Stimulated activated naive CD8-positive, alpha-beta T cell treated with anti-CD3 and anti-CD28 coated beads, Interleukin-15, Interleukin-2, amounts not matched to agents 100 U/mL and 50 U/mL, for 24 hours (primary cell): ENCODE results near the gene KCNIP1.

ENCODE experiments used
- ATAC-seq: fragments of 150-1000 bp; cut with Tn5 transposase; one replicate; pipeline ENCODE4 v1.10.0; 2021
- DNase-seq: peaks from one replicate; pipeline ENCODE4 v3.0.0; 2021

The KCNIP1 gene

DNA sequence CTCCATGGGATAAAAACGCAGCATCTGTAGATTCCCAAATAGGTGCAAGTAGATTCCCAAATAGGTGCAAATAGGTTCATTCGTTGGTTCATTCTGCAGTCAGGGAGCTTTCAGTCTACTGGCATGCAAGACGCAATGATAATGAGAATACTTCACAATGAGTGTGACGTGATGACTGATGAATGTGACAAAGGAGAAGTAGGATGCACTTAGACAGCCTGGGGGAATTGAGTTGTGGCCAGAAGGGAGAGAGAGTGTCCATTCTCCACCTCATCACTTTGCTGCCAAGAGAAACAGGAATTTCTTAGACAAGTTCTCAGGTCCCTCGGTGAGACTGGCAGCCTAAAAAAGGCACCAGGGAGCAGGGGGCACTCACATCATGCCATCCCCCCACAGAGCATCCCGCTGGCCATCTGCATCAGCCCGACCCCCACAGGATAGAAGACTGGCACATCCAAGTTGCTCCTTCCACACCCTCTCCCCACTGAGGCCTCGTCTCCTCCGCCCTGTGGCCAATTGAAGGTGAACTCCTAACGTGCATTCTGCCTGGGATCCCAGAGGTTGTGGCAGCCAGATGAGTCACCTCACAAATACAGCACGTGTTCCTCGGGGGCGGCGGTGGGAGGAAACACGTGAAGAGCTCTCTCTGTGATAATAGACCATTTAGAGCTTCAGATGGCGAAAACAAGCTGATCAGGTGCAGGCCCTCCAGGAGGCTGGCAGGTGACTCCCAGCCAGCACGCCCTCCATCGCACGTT is 19.9 kb upstream of the KCNIP1 start:
- ATAC-seq (no peak), DNase-seq (no peak)

DNA sequence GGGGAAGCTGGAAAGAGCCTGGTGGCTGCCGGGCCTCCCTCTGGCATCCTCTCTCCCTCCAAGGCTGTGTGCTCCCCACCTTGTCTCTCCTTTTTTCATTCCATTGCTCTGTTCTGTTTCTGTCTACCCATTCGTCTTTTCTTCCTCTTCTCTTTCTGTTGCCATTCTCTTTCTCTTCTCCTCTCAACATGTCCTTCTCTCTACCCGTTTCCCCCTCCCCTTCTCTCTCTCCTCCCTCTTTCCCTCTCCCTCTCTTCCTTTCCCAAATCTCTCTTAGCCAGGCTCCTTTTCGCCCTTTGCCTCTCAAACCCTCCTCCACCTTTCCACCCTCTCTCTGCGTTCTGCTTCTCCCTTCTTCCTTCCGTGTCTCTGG is 19.4 kb upstream of the KCNIP1 start:
- no peak for ATAC-seq
- no peak for DNase-seq

DNA sequence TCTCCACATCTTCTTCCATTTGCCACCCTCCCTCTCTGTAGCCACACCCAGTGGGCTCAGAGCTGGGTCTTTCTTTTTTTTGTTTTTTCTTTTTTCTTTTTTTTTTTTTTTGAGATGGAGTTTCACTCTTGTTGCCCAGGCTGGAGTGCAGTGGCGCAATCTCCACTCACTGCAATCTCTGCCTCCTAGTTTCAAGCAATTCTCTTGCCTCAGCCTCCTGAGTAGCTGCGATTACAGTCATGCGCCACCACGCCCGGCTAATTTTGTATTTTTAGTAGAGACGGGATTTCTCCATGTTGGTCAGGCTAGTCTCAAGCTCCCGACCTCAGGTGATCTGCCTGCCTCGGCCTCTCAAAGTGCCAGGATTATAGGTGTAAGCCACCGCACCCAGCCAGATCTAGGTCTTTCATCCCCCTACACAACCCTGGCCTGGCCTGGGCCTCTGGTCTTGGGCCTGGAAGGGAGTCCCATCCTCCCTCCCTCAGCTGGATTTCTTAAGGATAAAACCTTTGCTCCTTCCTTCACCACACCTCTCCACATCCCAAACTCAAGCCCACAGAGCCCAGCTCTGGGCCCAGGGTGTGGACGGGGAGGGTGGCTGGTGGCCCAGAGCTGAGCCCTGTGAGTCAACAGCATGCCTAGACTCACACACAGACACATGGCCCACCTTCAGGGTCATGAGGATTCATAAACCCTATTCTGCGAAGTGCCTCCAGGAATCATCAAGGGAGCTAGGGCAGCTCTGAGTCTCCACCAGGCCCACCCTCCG is 18.8 kb upstream of the KCNIP1 start:
- ATAC-seq, result no peak
- no peak for DNase-seq

DNA sequence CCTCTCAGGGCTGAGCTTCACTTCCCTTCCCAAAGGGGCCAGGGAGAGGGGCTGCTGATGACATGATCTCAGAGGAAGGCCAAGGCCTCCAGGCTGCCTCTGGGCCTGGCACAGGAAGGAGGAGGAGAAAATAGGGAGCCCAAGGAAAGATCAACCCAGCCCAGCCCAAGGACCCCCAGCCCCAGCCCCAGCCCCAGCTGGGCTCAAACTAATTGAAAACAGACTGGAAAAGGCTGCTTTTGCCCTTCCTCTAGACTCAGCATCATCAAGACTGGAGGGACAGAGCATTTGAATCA is 18.3 kb upstream of the KCNIP1 start:
- ATAC-seq, result no peak

DNA sequence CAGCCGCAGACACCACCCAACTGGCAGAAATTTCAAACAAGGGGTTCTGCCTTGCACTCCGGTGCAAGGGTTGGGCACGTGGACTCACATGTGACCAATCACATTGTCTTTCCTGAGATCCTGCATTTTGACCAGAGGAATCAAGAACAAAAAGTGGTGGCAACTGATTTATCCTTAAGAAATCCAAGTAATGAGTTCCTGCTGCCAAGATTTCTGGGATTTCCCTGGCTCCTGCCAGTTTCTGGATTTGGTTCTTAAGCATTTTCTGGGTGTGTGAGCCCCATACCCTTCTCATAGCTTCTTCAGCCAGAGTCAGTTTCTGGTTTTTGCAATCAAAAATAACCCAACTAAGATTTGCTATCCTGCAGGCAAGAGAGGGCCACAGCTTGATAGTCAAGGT is 17.4 kb upstream of the KCNIP1 start:
- no peak for ATAC-seq
- DNase-seq, result no peak

More for the DNA sequence above, 18.3 kb upstream of the KCNIP1 start:
- no peak for DNase-seq

DNA sequence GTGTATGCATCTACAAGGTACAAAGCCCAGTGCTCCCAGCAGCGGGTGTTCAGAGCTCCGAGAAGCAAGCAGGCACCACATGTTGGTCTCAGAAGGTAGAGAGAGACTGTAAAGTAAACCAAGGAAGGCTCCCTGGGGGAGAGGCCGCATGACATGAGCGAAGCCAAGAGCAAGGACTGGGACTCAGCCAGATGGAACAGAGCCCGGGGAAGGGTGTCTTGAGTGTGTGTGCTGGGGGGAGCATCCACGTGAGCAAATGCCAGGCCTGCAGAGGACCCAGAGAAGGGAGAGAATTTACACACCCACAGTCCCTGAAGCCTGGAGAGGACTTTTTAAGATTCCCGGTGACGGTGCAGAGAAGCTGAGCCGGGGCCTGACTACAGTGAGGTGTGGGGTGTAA is 15.2 kb upstream of the KCNIP1 start:
- DNase-seq, result no peak
- ATAC-seq, result no peak

DNA sequence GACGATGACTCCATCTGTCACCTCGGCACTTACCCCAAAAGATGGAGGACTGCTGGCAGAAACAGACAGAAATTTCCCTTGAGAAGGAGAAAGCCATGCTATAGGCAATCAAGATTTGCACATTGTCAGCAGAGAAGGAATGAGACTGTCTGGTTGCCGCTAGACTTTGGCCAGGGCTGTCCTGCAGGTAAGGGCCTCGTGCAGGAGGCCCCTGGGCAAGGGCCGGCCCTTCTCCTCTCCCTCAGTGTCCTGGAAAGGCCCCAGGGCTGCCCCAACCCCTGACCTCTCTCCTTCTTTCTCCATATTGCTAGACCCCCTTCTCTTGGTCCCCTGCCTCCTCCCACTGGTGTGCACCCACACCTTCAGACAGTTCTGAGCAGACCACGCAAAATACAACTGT is 14.6 kb upstream of the KCNIP1 start:
- DNase-seq (no peak), ATAC-seq (no peak)

DNA sequence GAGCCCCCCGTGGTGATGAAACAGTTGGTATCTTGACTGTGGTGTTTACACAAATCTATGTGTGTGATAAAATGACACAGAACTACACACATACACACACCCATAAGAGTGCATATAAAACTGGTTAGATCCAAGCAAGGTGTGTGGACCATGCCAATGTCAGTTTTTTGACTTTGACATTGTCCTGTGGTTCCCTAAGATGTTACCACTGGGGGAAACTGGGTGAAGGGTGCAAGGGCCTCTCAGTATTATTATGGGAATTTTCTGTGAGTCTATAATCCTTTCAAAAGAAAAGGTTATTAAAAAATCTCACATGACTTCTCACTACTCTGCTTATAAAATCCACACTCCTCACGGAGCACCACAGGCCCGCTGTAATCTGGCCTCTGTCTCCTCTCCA is 13.4 kb upstream of the KCNIP1 start:
- DNase-seq, result no peak
- ATAC-seq, result no peak

DNA sequence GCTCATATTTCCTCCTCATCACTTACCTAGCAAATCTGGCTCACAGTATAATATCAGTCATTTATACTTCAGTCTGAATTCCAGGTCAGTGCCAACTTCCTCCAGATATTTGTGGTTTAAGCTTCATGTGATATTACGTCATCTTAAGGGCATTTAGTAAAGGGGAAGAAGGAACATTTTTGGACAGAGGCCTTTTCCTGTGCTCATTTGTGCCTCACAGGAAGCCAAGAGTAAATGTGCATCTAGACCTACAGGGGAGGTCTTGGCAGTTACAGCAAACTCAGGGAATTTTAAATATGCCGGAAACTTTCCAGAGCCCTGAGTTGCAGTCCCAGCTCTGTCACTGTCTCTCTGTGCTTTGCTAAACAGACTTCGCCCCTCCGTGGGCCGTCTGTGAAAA is 12.3 kb upstream of the KCNIP1 start:
- ATAC-seq (no peak), DNase-seq (no peak)

DNA sequence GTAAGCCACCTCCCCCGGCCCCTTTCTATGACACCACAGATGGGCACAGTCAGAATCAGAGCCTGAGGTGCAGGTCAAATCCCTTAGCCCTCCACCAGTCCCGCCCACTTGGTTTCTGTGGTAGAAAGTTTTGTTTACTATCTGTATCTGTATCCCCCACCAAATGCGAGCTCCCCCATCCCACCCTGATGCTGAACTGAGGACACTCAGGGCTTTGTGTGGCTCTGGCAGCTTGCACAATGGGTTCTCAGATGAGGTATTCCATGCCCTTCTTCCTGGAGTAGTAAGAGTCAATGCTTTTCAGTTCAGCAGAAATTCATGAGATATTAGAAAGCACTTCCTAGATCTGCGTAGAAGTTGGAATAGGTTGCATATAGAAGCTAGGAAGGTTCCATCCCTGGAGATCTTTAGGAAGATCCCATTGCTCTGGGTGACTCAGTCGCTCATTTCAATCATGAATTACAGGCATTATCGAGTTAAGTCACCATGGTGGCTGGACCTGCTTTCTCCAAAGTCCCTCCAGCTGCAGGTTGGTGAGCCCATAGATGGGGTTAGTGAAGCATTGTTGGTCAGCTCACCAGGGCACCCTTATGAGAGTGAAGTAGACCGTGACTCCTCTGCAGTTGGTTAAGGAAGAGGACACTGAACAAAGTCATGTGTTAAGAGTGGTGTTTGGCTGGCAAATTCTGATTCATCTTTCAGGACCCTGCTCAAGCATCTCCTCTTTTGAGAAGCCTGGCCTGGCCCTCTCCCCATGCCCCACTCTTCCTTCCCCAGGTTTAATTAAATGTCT is 10.6 kb upstream of the KCNIP1 start:
- ATAC-seq (no peak), DNase-seq (no peak)

DNA sequence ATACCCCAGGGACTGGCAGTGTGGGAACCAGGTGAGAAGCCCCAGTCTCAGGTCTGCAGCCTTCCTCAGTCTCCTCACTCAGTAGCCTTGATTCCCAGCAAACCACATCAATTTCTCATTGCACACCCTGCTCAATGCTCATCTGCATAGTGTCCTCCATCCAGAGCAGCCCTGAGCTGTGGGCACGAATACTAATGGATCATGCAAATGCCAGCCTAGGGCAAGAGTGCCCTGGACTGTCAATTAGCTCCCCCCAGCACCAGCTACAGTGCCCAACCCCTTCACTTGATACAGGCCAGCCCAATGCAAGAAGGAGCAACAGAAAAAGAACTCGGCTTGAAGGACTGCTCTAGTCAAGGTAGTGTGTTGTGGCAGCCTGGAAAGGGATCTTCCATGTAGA is 9.8 kb upstream of the KCNIP1 start:
- ATAC-seq, result no peak

DNA sequence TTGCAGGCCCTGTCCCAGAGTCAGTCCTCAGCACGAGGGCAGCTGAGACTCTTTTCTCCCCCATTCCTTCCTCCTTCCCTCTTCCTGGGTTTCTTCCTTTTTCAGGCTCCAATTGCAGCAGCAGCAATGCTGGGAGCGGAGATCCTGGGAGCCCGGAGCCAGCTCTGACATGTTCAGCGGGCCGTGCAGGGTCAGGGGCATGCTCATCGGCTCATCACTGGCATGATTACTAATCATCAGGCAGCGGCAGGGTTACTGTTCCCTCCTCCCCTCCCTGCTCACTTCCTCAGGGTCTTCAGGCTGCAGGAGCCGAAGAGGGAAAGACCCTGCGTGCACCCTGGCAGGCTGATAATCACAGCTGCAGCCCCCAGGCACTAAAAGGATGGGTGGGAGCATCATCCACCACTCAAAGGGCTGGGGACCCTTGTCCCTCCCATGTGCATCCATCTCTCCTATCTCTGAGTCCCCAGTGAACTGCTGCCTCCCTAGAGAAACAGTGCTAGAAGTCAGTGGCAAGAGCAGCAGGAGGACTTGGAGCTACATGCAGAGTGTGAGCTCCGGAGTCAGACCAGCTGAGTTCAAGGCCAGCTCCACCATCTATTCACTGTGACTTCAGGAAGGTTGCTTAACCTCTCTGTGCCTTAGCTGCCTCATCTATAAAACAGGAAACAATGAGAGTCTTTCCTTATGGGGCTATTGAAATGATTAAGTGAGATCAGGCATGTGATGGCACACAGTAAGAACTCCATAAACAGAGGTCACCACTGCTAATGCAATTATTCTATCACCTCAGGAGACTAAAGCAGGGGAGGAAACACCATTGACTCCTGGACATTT is 7.8 kb upstream of the KCNIP1 start:
- ATAC-seq (no peak), DNase-seq (no peak)

More for the DNA sequence above, 9.8 kb upstream of the KCNIP1 start:
- DNase-seq, result no peak

DNA sequence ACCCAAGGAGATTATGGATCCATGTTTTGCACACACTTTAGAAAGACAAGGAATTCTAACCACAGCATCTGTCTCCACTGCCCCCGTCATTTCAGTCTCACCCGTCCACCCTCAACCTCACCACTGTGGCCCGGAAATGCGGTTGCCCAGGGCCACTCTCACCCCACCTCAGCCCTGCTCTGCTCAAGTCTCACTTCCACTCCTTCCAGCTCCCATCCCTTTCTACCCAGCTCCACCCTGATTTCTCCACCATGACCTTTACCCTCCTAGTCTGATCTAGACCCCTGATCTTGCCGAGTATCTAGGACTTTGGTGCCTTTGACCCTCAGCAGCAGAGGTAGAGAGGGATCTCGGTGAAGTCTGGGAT is 7.2 kb upstream of the KCNIP1 start:
- DNase-seq (no peak), ATAC-seq (no peak)

DNA sequence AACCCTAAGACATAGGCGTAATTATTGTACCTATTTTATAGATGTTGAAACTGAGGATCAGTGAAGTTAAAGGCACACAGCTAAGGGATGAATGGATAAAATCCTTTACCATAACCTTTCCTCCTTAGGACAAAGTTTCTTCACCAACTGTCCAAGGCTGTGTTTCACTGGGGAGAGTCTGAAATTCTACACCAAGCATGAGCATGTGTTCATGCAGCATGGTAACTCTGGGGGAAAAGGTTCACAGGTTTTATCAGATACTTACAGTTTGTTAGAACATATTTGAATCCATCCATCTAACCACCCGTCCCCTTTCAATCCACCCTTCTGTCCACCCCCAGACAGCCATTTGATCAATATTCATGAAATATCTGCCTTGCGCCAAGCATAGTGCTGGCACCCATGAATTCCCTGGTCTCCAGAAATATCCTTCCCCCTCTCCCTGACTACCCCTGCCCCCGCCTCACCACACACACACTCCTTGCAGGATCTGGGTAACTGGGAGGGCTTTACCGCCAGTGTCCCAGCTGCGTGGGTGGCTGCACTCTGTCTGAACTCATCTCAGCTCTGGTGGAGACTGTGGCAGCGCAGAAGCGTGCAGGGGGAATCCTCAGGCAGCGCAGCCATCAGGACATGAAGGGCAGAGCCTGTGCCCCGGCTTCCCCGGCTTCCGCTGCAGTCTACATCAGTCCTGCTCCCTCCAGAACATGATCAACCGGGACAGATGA is 6.3 kb upstream of the KCNIP1 start:
- ATAC-seq (no peak), DNase-seq (no peak)

DNA sequence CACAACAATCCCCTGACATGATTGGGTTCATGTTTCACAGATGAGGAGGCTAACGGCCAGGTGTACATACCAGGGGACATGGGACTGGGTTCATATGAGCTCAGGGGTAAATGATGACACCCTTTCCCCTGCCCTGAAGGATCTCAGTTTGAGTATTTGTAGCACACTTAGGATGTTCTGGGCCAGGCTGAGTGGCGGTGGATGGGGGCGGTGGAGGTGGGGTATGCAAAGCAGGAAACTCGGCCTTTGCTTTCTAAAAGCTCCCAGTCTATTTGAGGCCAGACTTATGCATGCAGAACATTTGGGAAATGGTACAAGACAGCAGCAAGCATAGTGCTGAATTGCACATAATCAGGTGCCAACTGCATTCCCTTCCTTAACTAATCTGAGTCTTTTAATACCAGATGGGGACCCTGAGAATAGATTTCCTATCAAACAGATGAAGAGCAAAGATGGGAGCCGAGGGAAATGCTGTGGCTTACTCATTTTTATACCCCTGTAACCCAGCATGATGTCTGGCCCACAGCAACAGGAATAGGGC is 4.9 kb upstream of the KCNIP1 start:
- DNase-seq, result no peak
- ATAC-seq, result no peak

DNA sequence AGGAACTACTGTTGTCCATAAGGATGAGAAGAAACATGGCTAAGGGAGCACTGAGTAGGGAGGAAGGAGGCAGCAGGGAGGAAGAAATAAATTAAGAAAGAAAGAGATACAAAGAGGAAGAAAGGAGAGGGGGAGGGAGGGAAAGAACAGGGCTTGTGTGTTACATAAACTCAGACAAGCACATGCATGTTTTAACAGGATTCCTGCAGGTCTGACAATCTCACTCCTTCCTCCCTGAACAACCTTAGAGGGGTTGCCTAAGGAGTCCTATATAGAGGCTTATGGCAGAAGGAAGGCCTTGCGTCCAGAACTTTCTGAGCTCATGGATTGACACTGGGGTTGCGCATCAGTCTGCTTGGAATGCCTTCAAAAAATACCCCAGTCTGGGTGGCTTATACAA is 4.2 kb upstream of the KCNIP1 start:
- no peak for ATAC-seq

DNA sequence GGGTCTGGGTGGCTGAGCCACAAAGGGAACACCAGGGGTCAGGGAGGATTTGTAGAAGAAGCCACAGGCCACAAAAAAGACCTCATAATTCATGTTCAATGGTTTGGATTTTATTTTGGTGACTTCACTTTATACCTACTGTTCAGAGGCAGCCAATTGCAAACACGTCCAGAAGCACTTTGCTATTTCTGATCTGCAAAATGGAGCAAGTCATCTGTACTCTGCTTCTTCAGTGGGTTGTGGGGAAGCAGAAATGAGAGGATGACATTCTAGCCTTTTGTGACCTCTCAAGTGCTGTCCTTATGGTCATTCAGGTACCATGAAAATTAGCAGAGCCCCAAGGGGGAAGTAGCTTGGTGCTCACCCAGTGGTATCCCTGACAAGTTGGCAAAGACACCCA is 2.5 kb upstream of the KCNIP1 start:
- DNase-seq (no peak), ATAC-seq (no peak)

More for the DNA sequence above, 4.2 kb upstream of the KCNIP1 start:
- no peak for DNase-seq

DNA sequence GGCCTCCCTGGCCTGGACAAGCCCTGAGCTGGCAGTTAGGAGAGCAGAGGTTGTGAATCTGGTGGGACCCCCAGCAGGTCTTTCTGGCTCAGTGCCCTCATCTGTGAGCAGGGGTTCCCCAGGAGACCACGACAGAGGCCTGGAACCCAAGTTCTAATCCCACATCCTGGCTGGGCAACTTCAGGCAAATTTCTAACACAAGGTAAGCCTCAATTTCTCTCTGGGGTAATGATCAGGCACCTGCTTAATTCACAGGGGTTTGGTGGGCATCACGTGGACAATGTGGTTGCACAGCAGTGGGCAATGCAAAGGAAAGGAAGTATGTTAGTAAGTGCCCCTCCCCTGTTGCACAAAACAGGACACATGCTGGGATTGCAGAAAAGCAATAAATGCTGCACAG is 1.9 kb upstream of the KCNIP1 start:
- no peak for DNase-seq
- no peak for ATAC-seq

DNA sequence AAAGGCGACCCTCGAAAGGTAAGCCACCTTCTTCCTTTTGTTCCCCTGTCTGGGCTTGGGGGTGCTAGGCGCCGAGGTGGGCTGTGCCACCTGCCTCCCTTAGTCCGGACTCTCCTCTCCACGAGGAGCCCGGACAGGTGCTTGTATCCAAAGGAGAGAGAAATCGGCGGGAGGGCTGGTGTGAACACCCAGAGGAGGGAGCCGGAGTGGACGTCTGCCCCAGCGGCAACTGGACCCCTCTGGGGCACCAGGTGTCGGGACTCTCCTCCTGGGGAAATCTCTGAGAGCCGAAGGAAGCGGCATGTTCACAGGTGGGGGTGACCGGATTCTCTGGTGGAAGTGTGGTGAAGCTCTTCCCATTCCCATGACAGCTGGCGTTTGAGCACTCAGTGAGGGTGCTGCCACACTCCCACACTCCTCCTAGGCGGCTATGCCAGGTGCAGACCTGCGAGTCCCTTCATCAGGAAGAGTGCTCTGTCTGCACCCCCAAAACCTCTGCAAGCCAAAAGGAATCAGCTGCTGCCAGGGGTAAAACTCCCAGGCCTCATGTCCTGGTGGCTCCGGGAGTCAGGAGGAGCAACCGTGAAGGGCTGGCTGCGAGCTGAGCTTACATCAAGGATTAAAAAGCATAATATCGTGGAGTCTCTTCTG is 921 bp downstream of the KCNIP1 start:
- ATAC-seq, result no peak
- no peak for DNase-seq

DNA sequence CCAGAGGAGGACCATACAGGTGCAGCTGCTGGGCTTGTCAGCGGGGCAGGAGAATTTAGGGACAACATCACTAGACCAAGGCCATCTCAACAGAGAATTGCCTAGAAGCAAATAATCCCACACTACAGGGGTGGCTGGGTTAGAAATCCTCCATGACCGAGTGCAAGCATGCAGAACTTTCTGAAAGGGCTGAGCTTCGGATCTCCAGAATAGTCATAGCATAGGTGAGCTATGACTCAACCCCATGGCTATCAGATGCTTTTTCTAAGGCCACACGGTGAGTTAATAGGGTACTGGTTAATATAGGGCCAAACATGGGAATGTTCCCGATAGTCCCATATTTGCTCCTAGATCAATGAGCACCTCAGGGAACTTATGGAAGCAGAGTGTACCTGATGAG is 4.2 kb downstream of the KCNIP1 start:
- no peak for DNase-seq
- ATAC-seq, result no peak
